Transverse colon (tissue), 4 donors: ENCODE data around the gene DOK7. TPM values are rescaled to one million over a fixed set of nuclear protein-coding genes. Genes with fewer than 3 reads are reported as not detected.

Experiments
- DNase-seq: peaks from one replicate; pipeline ENCODE4 v3.0.0-alpha.2; 2019
- H3K27ac ChIP-seq, 4 donors: fragments of 200-600 bp; sonication (generic); 2 replicates each; pipeline ENCODE4 v1.5.1; 2016 to 2018; ENCODE audit warnings: inconsistent platforms in 4 of 4
- H3K27me3 ChIP-seq: fragments of 200-600 bp; sonication (generic); 2 replicates; pipeline ENCODE4 v1.5.1; 2017; ENCODE audit warnings: inconsistent platforms
- H3K36me3 ChIP-seq, 4 donors: fragments of 200-600 bp; sonication (generic); 2 replicates each; pipeline ENCODE4 v1.5.1; 2017 to 2019; ENCODE audit warnings: inconsistent platforms in 4 of 4
- H3K4me1 ChIP-seq, 4 donors: fragments of 200-600 bp; sonication (generic); 2 replicates each; pipeline ENCODE4 v1.5.1; 2017 to 2020; ENCODE audit warnings: inconsistent platforms in 4 of 4
- H3K4me3 ChIP-seq, 4 donors: fragments of 200-600 bp; sonication (generic); 1 replicate in 1 of 4; 2 replicates in 3 of 4; pipeline versions ENCODE4 v1.5.1 to v1.6.1; 2017 to 2019; ENCODE audit warnings: inconsistent platforms in 4 of 4
- H3K9me3 ChIP-seq, 2 donors: fragments of 200-600 bp; sonication (generic); 2 replicates each; pipeline ENCODE4 v1.5.1; 2017 to 2019; ENCODE audit warnings: inconsistent platforms in 2 of 2
- EP300 ChIP-seq: sonication (generic); formaldehyde crosslinking; IDR thresholded peaks from one replicate; pipeline ENCODE4 v1.6.1; 2017; ENCODE audit warnings: antibody characterized with exemption, low read depth
- POLR2A ChIP-seq: fragments of 450-650 bp; IDR thresholded peaks from one replicate; pipeline ENCODE4 v1.6.1; 2016; ENCODE audit warnings: antibody characterized with exemption, mild to moderate bottlenecking, moderate library complexity
- POLR2AphosphoS5 ChIP-seq, 3 donors: sonication (generic); formaldehyde crosslinking; IDR thresholded peaks; one replicate each; pipeline ENCODE4 v1.6.1; 2016; ENCODE audit warnings: antibody characterized with exemption in 3 of 3
- WGBS, 2 donors: methylation state at CpG; one replicate each; pipeline ENCODE4 v1.1.5; 2018; ENCODE audit warnings: low coverage in 1 of 2; 5-methylcytosine and 5-hydroxymethylcytosine counted together
- in situ Hi-C, 4 donors: fragments of 200-750 bp; cut with MboI; loops; one replicate each; pipeline versions ENCODE4 v1.15.0 to v1.15.1; 2017; ENCODE audit warnings: low sequenced_read_pairs in 3 of 4, low pct_ligation_motif_present in 1 of 4, low pct_unique_long_range_greater_than_20kb in 1 of 4
- intact Hi-C: fragments of 100-400 bp; cut with DNase I; formaldehyde crosslinking; loops from one replicate; pipeline ENCODE4 v1.15.1; 2023; ENCODE audit warnings: low total_unique reads
- total RNA-seq, 4 donors: library from RNA; depleted of rRNA; stranded (reverse); fragments of >200 nt; gene quantifications; one replicate each; pipeline ENCODE4 v1.1.0, GENCODE V29; 2016
- TF ChIP-seq, protein P1 (sequence below), 5 experiments: fragments of 200-600 bp in 3 of 5; fragments of 450-650 bp in 2 of 5; sonication (generic) in 3 of 5; IDR thresholded peaks; 1 replicate in 2 of 5; 2 replicates in 3 of 5; pipeline ENCODE4 v1.5.1; 2016 to 2017; ENCODE audit warnings: antibody characterized with exemption in 5 of 5, inconsistent platforms in 3 of 5, mild to moderate bottlenecking in 2 of 5, moderate library complexity in 1 of 5

Gene DOK7
- total RNA-seq, 4 donors from 2014 or later, result 0.27 to 0.95 TPM; not detected in 2

DNA sequence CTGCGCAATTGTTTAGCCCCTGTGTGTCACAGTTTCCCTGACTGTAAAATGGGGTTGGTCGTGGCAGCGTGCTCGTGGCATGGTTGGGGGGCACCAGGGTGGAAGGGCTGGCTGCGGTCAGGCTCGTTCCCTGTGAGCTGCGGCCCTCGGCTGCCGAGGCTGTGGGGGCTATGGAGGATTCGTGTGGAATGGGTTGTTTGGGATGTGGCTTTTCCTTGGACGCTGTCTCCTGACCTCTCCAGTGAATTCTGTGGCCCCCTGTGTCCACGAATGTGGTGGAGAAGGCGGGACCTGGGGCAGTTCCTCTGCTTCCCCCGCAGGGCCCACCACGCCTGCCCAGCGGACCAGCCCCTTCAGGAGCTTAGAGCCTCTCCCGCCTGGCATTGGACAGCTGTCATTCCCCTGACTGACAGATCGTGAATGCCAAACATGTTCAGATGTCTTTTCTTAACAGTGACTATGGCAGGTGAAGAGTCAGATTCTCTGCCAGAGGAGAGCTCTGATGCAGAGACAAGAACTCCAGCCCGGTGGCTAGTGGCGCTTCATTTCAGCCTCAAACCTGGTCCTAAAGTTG is 38.5 kb upstream of the DOK7 start:
- in situ Hi-C loops, result loop anchor here in 1 of 4 donors (25.0 kb wide), 1 partner anchor 212 kb away; no protein-coding TSS in a partner anchor

DNA sequence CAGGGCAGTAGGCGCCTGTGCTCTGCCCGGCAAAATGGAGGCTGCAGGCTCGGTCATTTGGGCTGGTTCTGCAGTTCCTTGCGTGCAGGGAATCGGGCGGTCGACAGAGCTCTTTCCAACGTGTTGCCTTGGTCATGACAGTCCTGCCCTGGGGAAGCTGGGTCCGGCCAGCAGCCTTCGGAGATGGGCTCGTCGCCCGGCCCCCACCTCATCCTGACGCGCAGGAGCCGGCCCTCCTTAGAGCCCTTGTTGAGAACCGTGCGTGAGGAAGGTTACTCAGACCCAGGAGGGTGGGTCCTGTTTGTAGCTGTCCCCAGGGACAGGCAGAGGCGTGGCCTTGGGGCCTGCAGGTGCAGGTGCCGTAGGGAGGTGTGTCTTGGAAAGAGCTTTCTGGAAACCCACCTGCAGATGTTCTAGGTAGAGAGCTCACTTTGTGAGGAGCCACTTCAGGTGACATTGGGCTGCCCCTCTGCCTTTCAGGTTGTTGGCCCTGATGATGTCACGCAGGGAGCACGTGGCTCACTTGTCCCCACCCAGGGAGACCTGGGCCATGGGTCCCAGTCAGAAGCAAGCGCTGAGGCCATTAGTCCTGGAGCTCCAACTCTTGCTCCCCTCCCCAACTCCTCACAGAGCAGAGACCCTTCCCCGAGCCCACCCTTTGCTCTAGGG is 36.5 kb upstream of the DOK7 start:
- Histone ChIP-seq H3K27me3 (no peaks in the 10 kb centered on the region), H3K27ac (no peak overlapping the region), H3K36me3 (no peaks in the 10 kb centered on the region), H3K9me3 (no peaks in the 10 kb centered on the region), H3K4me1 (no peaks in the 10 kb centered on the region), H3K4me3 (no peak overlapping the region)
- TF ChIP-seq POLR2AphosphoS5 (IDR thresholded peaks at IDR 0.05) (no peak), POLR2A (no peak), EP300 (no peak)
- TF ChIP-seq, protein P1, sequence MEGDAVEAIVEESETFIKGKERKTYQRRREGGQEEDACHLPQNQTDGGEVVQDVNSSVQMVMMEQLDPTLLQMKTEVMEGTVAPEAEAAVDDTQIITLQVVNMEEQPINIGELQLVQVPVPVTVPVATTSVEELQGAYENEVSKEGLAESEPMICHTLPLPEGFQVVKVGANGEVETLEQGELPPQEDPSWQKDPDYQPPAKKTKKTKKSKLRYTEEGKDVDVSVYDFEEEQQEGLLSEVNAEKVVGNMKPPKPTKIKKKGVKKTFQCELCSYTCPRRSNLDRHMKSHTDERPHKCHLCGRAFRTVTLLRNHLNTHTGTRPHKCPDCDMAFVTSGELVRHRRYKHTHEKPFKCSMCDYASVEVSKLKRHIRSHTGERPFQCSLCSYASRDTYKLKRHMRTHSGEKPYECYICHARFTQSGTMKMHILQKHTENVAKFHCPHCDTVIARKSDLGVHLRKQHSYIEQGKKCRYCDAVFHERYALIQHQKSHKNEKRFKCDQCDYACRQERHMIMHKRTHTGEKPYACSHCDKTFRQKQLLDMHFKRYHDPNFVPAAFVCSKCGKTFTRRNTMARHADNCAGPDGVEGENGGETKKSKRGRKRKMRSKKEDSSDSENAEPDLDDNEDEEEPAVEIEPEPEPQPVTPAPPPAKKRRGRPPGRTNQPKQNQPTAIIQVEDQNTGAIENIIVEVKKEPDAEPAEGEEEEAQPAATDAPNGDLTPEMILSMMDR (IDR thresholded peaks at IDR 0.05), result no peak
- 86% methylated on average over 24 of the region's 24 CpGs; no CpG with 5 or more reads in 1 of the 2 donors for WGBS, 2 donors
- intact Hi-C loops (no loop called here), in situ Hi-C loops (loop anchor here in 1 of 4 donors (25.0 kb wide), 1 partner anchor 214 kb away; no protein-coding TSS in a partner anchor)
- no peak for DNase-seq

More for the DNA sequence above, 38.5 kb upstream of the DOK7 start:
- no peak overlapping the region for H3K4me3 ChIP-seq
- no peak overlapping the region for H3K27ac ChIP-seq
- H3K36me3 ChIP-seq, result no peaks in the 10 kb centered on the region
- no peaks in the 10 kb centered on the region for H3K4me1 ChIP-seq
- WGBS, 2 donors, result 95% methylated on average over 20 of the region's 20 CpGs; no CpG with 5 or more reads in 1 of the 2 donors
- no peaks in the 10 kb centered on the region for H3K27me3 ChIP-seq
- no peak for TF ChIP-seq POLR2AphosphoS5 (IDR thresholded peaks at IDR 0.05)
- TF ChIP-seq, protein P1 (IDR thresholded peaks at IDR 0.05), result no peak
- TF ChIP-seq EP300, result no peak
- no peak for TF ChIP-seq POLR2A
- intact Hi-C loops, result no loop called here
- no peaks in the 10 kb centered on the region for H3K9me3 ChIP-seq
- DNase-seq, result no peak

DNA sequence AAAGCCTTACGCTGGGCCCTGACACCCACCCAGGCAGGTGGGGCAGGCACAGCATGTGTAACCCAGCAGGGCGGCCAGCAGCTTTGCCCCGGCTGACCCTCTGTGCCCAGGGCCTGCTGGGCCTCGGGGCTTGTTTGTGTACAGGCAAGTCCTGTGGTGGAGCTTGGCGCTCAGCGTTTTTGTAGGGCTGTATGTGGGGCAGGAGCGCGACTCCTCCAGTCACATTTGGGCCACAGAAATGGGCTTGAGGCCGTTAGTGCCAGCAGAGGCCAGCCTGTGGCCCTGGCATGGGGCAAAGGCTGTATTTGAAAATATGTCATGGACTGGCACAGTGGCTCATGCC is 36.0 kb upstream of the DOK7 start:
- H3K4me1 ChIP-seq, result no peaks in the 10 kb centered on the region
- in situ Hi-C loops (loop anchor here in 1 of 4 donors (25.0 kb wide), 1 partner anchor 215 kb away; no protein-coding TSS in a partner anchor), intact Hi-C loops (no loop called here)
- no peak overlapping the region for H3K4me3 ChIP-seq
- no peaks in the 10 kb centered on the region for H3K27me3 ChIP-seq
- H3K9me3 ChIP-seq, result no peaks in the 10 kb centered on the region
- TF ChIP-seq EP300 (no peak), POLR2A (no peak)
- no peaks in the 10 kb centered on the region for H3K36me3 ChIP-seq
- DNase-seq, result no peak
- no peak overlapping the region for H3K27ac ChIP-seq
- 95% methylated on average over 9 of the region's 9 CpGs; no CpG with 5 or more reads in 1 of the 2 donors for WGBS, 2 donors

DNA sequence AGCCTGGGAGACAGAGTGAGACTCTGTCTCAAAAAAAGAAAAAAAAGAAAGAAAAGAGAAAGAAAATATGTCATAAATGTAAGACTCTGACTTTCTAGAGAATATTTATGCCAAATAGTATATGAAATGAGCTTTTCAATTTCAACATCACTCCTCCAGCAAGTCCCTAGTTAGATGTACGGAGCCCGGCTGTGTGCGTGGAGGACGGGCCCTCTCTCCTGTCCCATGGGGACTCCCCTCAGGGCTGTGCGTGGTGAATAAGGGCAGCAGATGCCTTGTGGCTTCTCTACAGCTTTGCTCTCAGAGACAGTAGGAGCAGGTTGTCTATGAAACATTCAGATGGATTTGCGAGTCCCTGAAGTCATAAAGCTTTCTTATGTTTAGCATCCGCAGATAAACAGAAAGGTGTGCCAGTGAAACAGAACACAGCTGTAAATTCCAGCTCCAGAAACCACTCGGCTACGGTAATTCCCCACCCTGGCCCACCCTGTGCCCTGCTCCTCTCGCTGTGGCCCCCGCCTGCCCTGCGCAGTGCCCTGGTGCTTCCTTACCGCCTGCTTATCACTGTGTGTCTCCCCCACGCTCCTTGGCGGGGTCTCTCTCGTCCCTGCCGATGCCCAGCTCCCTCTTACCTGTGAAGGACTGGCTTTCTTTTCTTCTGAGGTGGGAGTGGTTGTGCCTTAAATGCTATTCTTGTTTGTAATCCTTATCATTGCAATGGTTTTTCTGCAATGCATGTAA is 35.2 kb upstream of the DOK7 start:
- no peaks in the 10 kb centered on the region for H3K9me3 ChIP-seq
- in situ Hi-C loops (loop anchor here in 1 of 4 donors (25.0 kb wide), 1 partner anchor 216 kb away; no protein-coding TSS in a partner anchor), intact Hi-C loops (no loop called here)
- H3K4me3 ChIP-seq, result no peak overlapping the region
- TF ChIP-seq, protein P1 (IDR thresholded peaks at IDR 0.05), result no peak
- TF ChIP-seq POLR2A (no peak), EP300 (no peak), POLR2AphosphoS5 (IDR thresholded peaks at IDR 0.05) (no peak)
- no peaks in the 10 kb centered on the region for H3K4me1 ChIP-seq
- no peak for DNase-seq
- 84 to 88% methylated on average over 16 to 17 of the region's 17 CpGs for WGBS, 2 donors
- H3K36me3 ChIP-seq, result no peaks in the 10 kb centered on the region
- no peak overlapping the region for H3K27ac ChIP-seq
- H3K27me3 ChIP-seq, result no peaks in the 10 kb centered on the region
